K562 (cell line): ENCODE measurements around the gene PPP1R12B. TPM values are rescaled to one million over a fixed set of nuclear protein-coding genes. Genes with fewer than 3 reads are reported as not detected.
"Not testable (repeated sequence)": the region's sequence is repeated elsewhere in the genome, so short reads cannot be mapped to it uniquely, and the experiment has no call there.

Experiments
- ATAC-seq: fragments of 200-7000 bp; cut with Tn5 transposase; 3 replicates; pipeline ENCODE4 v1.9.1; 2020; ENCODE audit warnings: moderate library complexity
- BruUV-seq: library from RNA; stranded (reverse); fragments of 400-500 nt; replicated peaks from 2 replicates; lab custom pipeline; 2021; lab: Mats Ljungman, UMichigan
- CTCF ChIA-PET: fragments of 300-600 bp; formaldehyde crosslinking; extraction: SDS; loops from one replicate; lab custom pipeline; 2021; ENCODE audit warnings: low intra/inter-chr PET ratio; lab: Yijun Ruan, JAX
- POLR2A ChIA-PET: fragments of 300-600, 350-650 bp; sonication (Branson Sonifier 250); formaldehyde crosslinking; extraction: SDS; loops from one replicate; lab custom pipeline; 2021; ENCODE audit warnings: antibody characterized with exemption, inconsistent platforms; lab: Yijun Ruan, JAX
- DNase-seq, 4 experiments: peaks; one replicate each; pipeline versions ENCODE4 v3.0.0 to v3.0.0-alpha.2; 2011 to 2018; ENCODE audit warnings: low spot score in 3 of 4, mixed read lengths in 3 of 4; ENCODE audit errors: extremely low read depth in 1 of 4
- FAIRE-seq: peaks from 2 replicates; lab custom pipeline; 2011; peaks lifted over from hg19 to GRCh38; lab: Jason Lieb, UNC
- H2AFZ ChIP-seq: 2 replicates; pipeline ENCODE4 v1.6.0; 2011; ENCODE audit warnings: low read depth, low read length, control low read depth, inconsistent platforms
- H3K27ac ChIP-seq: fragments of 200-600 bp; 3 replicates; pipeline ENCODE4 v1.8.0; 2011; ENCODE audit warnings: low read depth, mild to moderate bottlenecking, control low read depth, inconsistent platforms, low read length, moderate library complexity, mixed read lengths; ENCODE audit errors: extremely low read depth
- H3K27me3 ChIP-seq, 2 experiments: fragments of 300-600 bp in 1 of 2; 2 replicates in 1 of 2; 3 replicates in 1 of 2; pipeline versions ENCODE4 v1.6.0 to v1.8.0; 2011; ENCODE audit warnings: inconsistent platforms in 2 of 2, low read length in 2 of 2, mild to moderate bottlenecking in 1 of 2, mixed read lengths in 1 of 2, moderate library complexity in 1 of 2; ENCODE audit not compliant: control insufficient read depth in 2 of 2, insufficient read depth in 2 of 2
- H3K36me3 ChIP-seq: fragments of 300-600 bp; 3 replicates; pipeline ENCODE4 v1.8.0; 2011; ENCODE audit warnings: mild to moderate bottlenecking, low read length, inconsistent platforms; ENCODE audit not compliant: control insufficient read depth, insufficient read depth
- H3K4me1 ChIP-seq, 2 experiments: fragments of 200-600 bp in 1 of 2; replicated peaks in 1 of 2; 2 replicates in 1 of 2; 3 replicates in 1 of 2; pipeline versions ENCODE4 v1.5.1 to v1.8.0; 2011; ENCODE audit warnings: inconsistent platforms in 2 of 2, low read length in 2 of 2, mild to moderate bottlenecking in 1 of 2, mixed read lengths in 1 of 2, moderate library complexity in 1 of 2; ENCODE audit not compliant: control insufficient read depth in 2 of 2, insufficient read depth in 2 of 2
- H3K4me2 ChIP-seq: 2 replicates; pipeline ENCODE4 v1.6.1; 2011; ENCODE audit warnings: low read length, control low read depth, inconsistent platforms, mixed read lengths; ENCODE audit not compliant: insufficient read depth
- H3K4me3 ChIP-seq: fragments of 200-600 bp; sonication (generic), shearing (Covaris generic); 2 replicates; pipeline ENCODE4 v1.5.1; 2016; ENCODE audit warnings: control low read depth, inconsistent platforms
- H3K79me2 ChIP-seq: fragments of 200-600 bp; 3 replicates; pipeline ENCODE4 v1.8.0; 2011; ENCODE audit warnings: low read length, inconsistent platforms; ENCODE audit not compliant: control insufficient read depth, insufficient read depth
- H3K9ac ChIP-seq, 2 experiments: 2 replicates each; pipeline versions ENCODE4 v1.6.0 to v1.6.1; 2011; ENCODE audit warnings: low read depth in 2 of 2, low read length in 2 of 2, control low read depth in 1 of 2, inconsistent platforms in 1 of 2, mild to moderate bottlenecking in 1 of 2, mixed read lengths in 1 of 2; ENCODE audit not compliant: insufficient read depth in 1 of 2
- H3K9me1 ChIP-seq: one replicate; pipeline ENCODE4 v1.6.0; 2011; ENCODE audit warnings: inconsistent platforms, mild to moderate bottlenecking, low read length, moderate library complexity; ENCODE audit not compliant: control insufficient read depth, insufficient read depth
- H3K9me3 ChIP-seq: replicated peaks from 2 replicates; pipeline ENCODE4 v1.5.1; 2011; ENCODE audit warnings: low read depth, low read length, inconsistent platforms; ENCODE audit not compliant: control insufficient read depth, insufficient read depth
- H4K20me1 ChIP-seq: replicated peaks from 2 replicates; pipeline ENCODE4 v1.6.1; 2011; ENCODE audit warnings: low read length, inconsistent platforms, mixed read lengths; ENCODE audit not compliant: control insufficient read depth, insufficient read depth
- DPF2 ChIP-seq: fragments of 450-650 bp; IDR thresholded peaks from 2 replicates; pipeline ENCODE4 v1.6.1; 2016
- ETV5 ChIP-seq: sonication (generic); formaldehyde crosslinking; IDR thresholded peaks from 2 replicates; pipeline ENCODE4 v1.4.0; 2020; ENCODE audit warnings: low read depth, mild to moderate bottlenecking, missing genetic modification reagents
- FUS ChIP-seq: fragments of 200-400 bp; formaldehyde crosslinking; optimal IDR thresholded peaks from 2 replicates; pipeline ENCODE3; 2017; ENCODE audit warnings: low read depth, low read length
- NR2F6 ChIP-seq: fragments of 450-650 bp; formaldehyde crosslinking; IDR thresholded peaks from 2 replicates; pipeline ENCODE4 v1.4.0; 2020; ENCODE audit warnings: mild to moderate bottlenecking
- PRMT5 ChIP-seq: sonication (generic); formaldehyde crosslinking; IDR thresholded peaks from 2 replicates; pipeline ENCODE4 v1.5.0; 2020; ENCODE audit warnings: missing genetic modification reagents
- RBFOX2 ChIP-seq: fragments of 200-400 bp; formaldehyde crosslinking; IDR thresholded peaks from 2 replicates; pipeline ENCODE4 v1.6.1; 2017; ENCODE audit warnings: low read depth, mild to moderate bottlenecking, low read length, moderate library complexity
- TAF1 ChIP-seq: IDR thresholded peaks from 2 replicates; pipeline ENCODE4 v1.6.1; 2011; ENCODE audit warnings: mild to moderate bottlenecking, low read length, moderate library complexity; ENCODE audit not compliant: insufficient read depth, control insufficient read depth, severe bottlenecking; ENCODE audit errors: extremely low read depth
- ZNF3 ChIP-seq: fragments of 250-450 bp; sonication (Bioruptor Pico); IDR thresholded peaks from 2 replicates; pipeline ENCODE4 v1.5.0; 2021; ENCODE audit warnings: mild to moderate bottlenecking, moderate library complexity
- ZNF311 ChIP-seq: fragments of 250-450 bp; sonication (Bioruptor Pico); IDR thresholded peaks from 2 replicates; pipeline ENCODE4 v1.4.0; 2020; ENCODE audit warnings: mild to moderate bottlenecking, moderate library complexity
- WGBS: fragments of 100-300 bp; shearing (Covaris generic); methylation state at CpG from one replicate; pipeline ENCODE4 v1.1.6; 2016; ENCODE audit warnings: low coverage, mixed read lengths; ENCODE audit not compliant: insufficient coverage; ENCODE audit errors: missing lambda C conversion rate; 5-methylcytosine and 5-hydroxymethylcytosine counted together
- in situ Hi-C: fragments of 300-500 bp; cut with MboI; formaldehyde crosslinking; loops from 4 replicates; pipeline ENCODE4 v1.15.0; 2018; ENCODE audit warnings: inconsistent platforms, mixed read lengths
- intact Hi-C: fragments of 100-400 bp; cut with micrococcal nuclease; formaldehyde crosslinking; loops from 2 replicates; pipeline ENCODE4 v1.14.2; 2022
- polyA plus RNA-seq, 8 experiments: library from polyadenylated mRNA; depleted of rRNA in 4 of 8; stranded (reverse) in 5 of 8; unstranded in 3 of 8; fragments of >200 nt; fragmentation: Nextera tagmentation in 2 of 8; fragmentation: Illumina TruSeq in 1 of 8; extraction: Ambion mirVana in 2 of 8; extraction: Trizol in 1 of 8; gene quantifications; 2 replicates each; pipeline versions ENCODE4 v1.2.1 to v1.2.3, GENCODE V29; 2011 to 2014; ENCODE audit warnings: inconsistent platforms in 1 of 8, missing spikeins in 1 of 8
- total RNA-seq, 7 experiments: library from RNA; depleted of rRNA in 6 of 7; stranded (reverse); fragments of >200 nt in 6 of 7; fragmentation: Illumina TruSeq in 2 of 7; extraction: Trizol in 2 of 7; gene quantifications; 2 replicates each; pipeline versions ENCODE4 v1.2.1 to v1.2.3, GENCODE V29; 2011 to 2021; ENCODE audit warnings: low replicate concordance in 1 of 7
- TF ChIP-seq, protein P1 (sequence below): fragments of 450-650 bp; IDR thresholded peaks from 2 replicates; pipeline ENCODE4 v1.7.0; 2016; ENCODE audit warnings: borderline replicate concordance

Gene PPP1R12B
- total and polyA plus RNA-seq, 9 of the 15 experiments (the other 6 are each of a cell fraction or from before 2014, with no cell fraction given): 0.73 to 16.9 (median 13.6) TPM

DNA sequence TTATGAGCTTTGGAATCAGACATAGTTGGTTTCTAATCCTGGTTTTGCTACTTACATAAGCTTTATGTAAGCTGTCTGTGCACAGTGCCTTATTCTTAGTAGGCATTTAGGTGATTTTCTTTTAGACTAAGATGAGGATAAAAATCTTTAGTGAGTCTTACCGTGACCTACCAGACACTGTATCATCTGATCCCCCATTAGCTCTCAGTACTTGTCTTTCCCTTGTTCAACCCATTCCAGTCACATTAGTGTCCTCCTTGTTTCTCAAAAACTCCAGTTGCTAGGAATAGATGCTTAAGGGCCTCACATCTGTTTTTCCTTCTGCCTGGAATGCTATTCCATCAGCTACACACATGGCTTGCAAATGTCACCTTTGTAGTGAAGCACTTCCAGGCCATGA is 18.8 kb downstream of the PPP1R12B start (continued):
- TF ChIP-seq DPF2: no peak
- TF ChIP-seq ZNF311 (CRISPR knock-in tag): no peak
- TF ChIP-seq FUS: no peak
- no peak for TF ChIP-seq RBFOX2

DNA sequence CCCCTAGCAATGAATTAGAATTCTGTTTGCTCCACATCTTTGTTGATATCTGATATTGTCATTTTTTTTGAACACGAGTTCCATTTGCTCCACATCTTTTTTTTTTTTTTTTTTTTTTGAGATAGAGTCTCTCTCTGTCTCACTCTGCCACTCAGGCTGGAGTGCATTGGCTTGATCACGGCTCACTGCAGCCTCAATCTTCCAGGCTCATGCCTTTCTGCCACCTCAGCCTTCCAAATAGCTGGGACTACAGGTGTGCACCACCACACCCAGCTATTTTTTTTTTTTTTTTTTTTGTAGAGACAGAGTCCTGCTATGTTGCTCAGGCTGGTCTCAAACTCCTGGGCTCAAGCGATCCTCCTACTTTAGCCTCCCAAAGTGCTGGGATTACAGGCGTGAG is 22.4 kb downstream of the PPP1R12B start:
- DNase-seq, H3K27me3 ChIP-seq, FAIRE-seq, H3K4me2 ChIP-seq, CTCF ChIA-PET, in situ Hi-C loops, ATAC-seq, H3K9me1 ChIP-seq, H4K20me1 ChIP-seq, H3K9ac ChIP-seq, H3K79me2 ChIP-seq, H3K27ac ChIP-seq, H3K4me3 ChIP-seq, H3K36me3 ChIP-seq, intact Hi-C loops, H3K9me3 ChIP-seq, BruUV-seq, H3K4me1 ChIP-seq, H2AFZ ChIP-seq: not testable (repeated sequence)
- POLR2A ChIA-PET: interaction anchor here (1.0 kb wide), 1 partner anchor 22 kb away, joined by 3 read pairs; the partner anchor contains the start of gene PPP1R12B
- WGBS: 59% methylated on average over 4 of the region's 4 CpGs

DNA sequence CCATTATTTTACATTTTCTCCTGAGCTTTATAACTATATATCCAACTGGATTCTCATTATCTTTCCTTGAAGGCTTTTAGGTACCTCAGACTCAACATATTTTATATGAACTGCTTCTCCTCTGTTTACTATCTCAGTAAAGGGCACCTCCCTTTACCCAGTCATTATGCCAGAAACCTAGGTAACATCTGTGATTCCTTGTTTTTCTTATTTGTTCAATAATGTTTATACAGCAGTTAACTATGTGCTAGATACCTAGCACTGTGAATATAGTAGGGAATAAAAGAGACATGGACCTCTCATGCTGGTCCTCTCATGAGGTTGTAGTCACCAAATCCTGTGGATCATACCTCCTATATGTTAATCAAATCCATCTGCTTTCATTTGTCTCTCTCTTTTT is 25.6 kb downstream of the PPP1R12B start:
- H3K4me3 ChIP-seq: no peak overlapping the region
- H3K36me3 ChIP-seq: no peaks in the 10 kb centered on the region
- FAIRE-seq (no peak), ATAC-seq (no peak), DNase-seq (no peak)
- peaks cover 3% of the 10 kb centered on the region; the same call in 2 of the 3 replicates for H3K79me2 ChIP-seq
- H3K27ac ChIP-seq: no peak overlapping the region
- H4K20me1 ChIP-seq: no peaks in the 10 kb centered on the region
- no peak for TF ChIP-seq ETV5 (CRISPR knock-in tag)
- TF ChIP-seq NR2F6: no peak
- no peak for TF ChIP-seq TAF1
- no peak for TF ChIP-seq DPF2
- no peak for TF ChIP-seq PRMT5 (CRISPR knock-in tag)
- TF ChIP-seq, protein P1, sequence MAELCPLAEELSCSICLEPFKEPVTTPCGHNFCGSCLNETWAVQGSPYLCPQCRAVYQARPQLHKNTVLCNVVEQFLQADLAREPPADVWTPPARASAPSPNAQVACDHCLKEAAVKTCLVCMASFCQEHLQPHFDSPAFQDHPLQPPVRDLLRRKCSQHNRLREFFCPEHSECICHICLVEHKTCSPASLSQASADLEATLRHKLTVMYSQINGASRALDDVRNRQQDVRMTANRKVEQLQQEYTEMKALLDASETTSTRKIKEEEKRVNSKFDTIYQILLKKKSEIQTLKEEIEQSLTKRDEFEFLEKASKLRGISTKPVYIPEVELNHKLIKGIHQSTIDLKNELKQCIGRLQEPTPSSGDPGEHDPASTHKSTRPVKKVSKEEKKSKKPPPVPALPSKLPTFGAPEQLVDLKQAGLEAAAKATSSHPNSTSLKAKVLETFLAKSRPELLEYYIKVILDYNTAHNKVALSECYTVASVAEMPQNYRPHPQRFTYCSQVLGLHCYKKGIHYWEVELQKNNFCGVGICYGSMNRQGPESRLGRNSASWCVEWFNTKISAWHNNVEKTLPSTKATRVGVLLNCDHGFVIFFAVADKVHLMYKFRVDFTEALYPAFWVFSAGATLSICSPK: no peak
- TF ChIP-seq ZNF3 (CRISPR knock-in tag): no peak
- no peaks in the 10 kb centered on the region for H3K27me3 ChIP-seq
- no peak overlapping the region for H3K9ac ChIP-seq
- H3K4me2 ChIP-seq: no peak overlapping the region
- H3K4me1 ChIP-seq: no peaks in the 10 kb centered on the region; a peak in 1 of 5 replicates
- BruUV-seq: no TSS peak
- H2AFZ ChIP-seq: no peak overlapping the region
- no peaks in the 10 kb centered on the region for H3K9me1 ChIP-seq
- intact Hi-C loops (no loop called here), in situ Hi-C loops (no loop called here)
- ChIA-PET CTCF (no interaction called here), POLR2A (interaction anchor here (0.7 to 0.9 kb wide), 2 partner anchors 16 to 32 kb away, joined by 3 read pairs; partner anchors contain the start of gene UBE2T)
- H3K9me3 ChIP-seq: no peaks in the 10 kb centered on the region
